ENCODE data around the gene ZC3H12D.

Gene ZC3H12D

DNA sequence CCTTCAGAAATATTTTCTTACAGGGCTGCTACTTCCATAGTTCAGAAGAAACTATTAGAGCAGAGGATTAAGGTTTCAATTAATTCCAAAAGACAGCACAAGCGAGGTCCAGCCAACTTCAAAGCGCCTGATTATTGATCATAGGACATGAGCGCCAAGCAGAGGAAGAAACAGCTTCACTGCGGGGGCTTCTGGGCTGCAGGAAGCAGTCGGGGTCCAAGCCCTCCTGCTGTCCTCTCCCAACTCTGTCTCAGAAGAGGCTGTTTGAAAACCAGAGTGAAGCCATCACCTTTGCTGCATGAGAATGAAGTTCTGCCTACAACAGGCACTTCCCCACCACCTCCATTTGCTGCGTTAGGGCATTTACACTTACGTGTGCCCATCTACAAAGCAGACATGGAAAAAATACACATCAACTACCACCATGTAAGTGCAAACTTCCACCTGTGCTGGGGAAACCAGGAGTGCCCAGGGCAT is 60.8 kb downstream of the ZC3H12D start:
- DNase-seq = no peak
- intact Hi-C loops (cut with DNase I) = no loop called here

GRCh38 chr6:149422581-149422980 is 62.2 kb downstream of the ZC3H12D start:
- intact Hi-C loops (cut with DNase I) = no loop called here
- no peak for DNase-seq

GRCh38 chr6:149421132-149421531 is 63.7 kb downstream of the ZC3H12D start:
- intact Hi-C loops (cut with DNase I) = no loop called here
- no peak for DNase-seq

GRCh38 chr6:149419696-149420404 is 65.0 kb downstream of the ZC3H12D start:
- intact Hi-C loops (cut with DNase I) = loop anchor here (10.0 kb wide), 1 partner anchor 75 kb away; no protein-coding TSS in a partner anchor
- no peak for DNase-seq

DNA sequence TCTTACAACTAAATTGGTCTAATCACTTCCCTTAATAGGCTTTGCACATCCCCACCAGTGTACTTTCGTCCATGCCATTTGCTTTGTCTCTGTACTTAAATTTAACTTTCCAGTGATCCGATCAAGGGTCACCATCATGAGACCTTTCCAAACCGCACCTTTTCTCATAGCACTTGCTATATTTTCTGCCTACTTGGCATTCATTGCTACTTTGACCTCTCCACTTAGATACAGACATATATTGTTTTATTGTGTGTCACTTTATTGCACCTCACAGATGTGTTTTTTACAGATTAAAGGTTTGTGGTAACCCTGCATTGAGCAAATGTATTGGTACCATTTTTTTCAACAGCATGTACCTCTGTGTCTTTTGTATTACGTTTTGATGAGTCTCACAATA is 70.0 kb downstream of the ZC3H12D start:
- intact Hi-C loops (cut with DNase I) = loop anchor here (10.0 kb wide), 1 partner anchor 70 kb away; no protein-coding TSS in a partner anchor
- no peak for DNase-seq

DNA sequence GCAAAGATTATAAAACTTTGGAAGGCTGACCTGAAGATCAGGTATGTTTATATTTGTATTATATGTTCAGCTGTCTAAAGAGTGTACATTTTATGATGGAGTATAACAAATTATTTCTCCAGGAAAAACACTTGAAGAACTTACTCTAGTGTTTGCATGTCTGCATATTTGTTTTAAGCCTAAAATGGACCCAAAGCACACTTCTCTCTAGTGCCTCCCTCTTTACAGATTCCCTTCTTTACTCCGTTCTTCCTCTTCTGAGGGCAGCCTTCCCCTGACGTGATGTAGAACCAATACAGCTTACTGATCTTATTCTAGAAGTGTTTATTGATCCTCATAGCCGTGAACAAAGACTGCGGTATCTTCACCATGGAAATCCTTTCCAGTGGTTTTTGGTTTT is 70.8 kb downstream of the ZC3H12D start:
- intact Hi-C loops (cut with DNase I) = loop anchor here (10.0 kb wide), 1 partner anchor 69 kb away; no protein-coding TSS in a partner anchor
- DNase-seq = no peak

DNA sequence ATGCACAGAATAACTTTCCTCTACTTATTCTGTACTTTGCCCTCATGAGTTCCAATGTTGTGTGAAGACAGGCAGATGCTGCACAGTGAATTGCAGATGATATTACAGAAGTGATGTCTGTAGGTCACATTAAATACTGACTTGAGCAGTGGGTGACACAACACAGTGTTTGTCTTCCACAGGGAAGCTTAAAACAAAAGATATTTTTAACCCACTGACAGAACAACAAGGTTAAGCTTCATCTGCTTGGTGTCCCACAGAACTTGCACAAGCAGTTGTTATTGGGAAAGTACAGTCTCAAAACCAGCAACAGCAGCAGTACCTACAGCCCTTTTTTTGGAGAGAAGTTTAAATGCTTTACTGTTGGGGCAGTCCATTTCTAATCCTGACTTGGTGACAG is 74.3 kb downstream of the ZC3H12D start:
- intact Hi-C loops (cut with DNase I) = loop anchor here (10.0 kb wide), 1 partner anchor 66 kb away; no protein-coding TSS in a partner anchor
- DNase-seq = no peak

DNA sequence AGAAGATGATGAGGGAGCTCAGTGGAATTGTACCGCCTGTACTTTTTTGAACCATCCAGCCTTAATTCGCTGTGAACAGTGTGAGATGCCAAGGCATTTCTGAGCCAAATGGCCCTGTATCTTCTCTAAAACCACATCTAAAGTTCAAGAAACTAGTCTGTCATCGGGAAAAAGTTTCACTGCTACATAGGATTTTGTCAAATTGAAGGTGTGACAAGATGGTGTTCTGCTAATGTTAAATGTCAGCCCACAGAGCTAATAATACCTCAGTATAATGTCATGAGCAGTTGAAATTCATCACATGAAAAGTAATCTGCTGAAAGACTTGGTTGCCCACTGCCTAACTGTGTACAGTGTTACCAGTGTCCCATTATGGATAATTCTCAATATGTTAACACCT is 75.2 kb downstream of the ZC3H12D start:
- intact Hi-C loops (cut with DNase I) = loop anchor here (10.0 kb wide), 1 partner anchor 65 kb away; no protein-coding TSS in a partner anchor
- DNase-seq = no peak

DNA sequence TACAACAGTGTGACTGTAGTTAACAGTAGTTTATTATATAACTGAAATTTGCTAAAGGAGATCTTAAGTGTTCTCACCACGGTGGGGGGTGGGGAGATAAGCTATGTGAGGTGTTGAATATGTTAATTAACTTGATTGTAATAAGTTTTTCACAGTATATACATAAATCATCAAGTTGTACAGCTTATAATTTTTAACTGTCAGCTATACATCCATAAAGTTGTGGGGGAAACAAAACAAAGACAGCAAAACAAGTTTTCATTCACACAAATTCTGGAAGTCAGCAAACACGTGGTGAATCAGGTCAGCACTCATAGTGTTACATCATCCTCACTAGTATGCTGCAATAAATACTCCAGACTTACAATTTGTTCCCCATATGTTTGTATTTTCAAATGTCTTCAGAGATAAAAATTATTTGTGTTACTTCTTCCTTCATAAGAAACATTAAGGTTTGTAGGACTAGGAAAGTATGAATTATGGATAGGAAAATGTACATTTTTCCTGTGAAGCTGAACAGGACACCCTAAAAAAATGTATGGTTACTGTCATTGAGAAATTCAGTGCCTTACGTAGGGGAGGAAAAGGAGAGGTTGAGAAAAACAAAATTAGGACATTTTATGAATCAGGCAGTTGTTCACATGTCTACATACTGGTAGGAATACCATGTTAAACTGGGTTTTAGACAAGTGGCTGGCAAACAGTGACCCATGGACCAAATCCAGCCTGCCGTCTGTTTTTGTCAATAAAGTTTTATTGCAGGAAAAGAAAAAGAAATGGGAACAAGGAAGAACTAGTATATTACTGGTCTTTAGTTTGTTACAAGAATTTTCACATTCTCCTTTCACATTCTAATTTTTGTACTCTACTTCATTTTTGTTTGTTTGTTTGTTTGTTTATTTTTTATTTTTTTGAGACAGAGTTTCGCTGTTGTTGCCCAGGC is 78.7 kb downstream of the ZC3H12D start:
- intact Hi-C loops (cut with DNase I) = no loop called here
- no peak for DNase-seq

GRCh38 chr6:149403534-149403933 is 81.3 kb downstream of the ZC3H12D start:
- intact Hi-C loops (cut with DNase I) = no loop called here
- no peak for DNase-seq

DNA sequence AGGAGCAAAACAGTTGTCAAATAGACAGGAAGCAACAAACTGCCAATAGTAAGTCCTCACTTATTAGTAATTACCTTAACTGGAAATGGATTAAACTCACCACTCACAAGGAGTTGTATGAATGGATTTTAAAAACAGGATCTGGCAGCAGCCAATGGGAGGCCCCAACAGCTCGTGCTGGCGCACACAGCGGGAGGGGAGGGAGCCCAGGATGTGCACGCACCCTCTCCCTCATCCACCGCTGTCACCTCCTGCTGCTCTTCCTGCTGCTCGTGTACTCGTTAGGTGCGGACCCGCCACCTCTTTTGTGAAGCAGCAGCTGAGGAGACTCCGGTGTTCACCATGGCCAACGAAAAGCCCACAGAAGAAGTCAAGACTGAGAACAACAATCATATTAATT is 84.8 kb downstream of the ZC3H12D start, which contains the start of gene SUMO4:
Gene SUMO4 (plus strand): TSS at position 213 of the 400 bp plus-strand sequence. CDS start 130 bp downstream, at position 343.
- intact Hi-C loops (cut with DNase I) = no loop called here
- no peak for DNase-seq

DNA sequence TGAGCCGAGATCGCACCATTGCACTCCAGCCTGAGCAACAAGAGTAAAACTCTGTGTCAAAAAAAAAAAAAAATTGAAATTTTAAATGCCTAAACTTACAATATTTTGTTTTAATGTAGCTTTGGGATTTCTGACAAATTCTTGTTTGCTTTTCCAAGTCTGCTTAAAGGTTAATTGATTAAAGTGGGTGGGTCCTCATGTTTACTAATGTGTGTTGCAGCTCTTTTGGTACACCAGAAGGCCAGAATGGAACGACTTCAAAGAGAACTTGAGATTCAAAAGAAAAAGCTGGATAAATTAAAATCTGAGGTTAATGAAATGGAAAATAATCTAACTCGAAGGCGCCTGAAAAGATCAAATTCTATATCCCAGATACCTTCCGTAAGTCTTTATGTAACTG is 87.4 kb downstream of the ZC3H12D start:
- no peak for DNase-seq
- intact Hi-C loops (cut with DNase I) = no loop called here
